HepG2 (cell line): ENCODE measurements around the gene P2RX1. TPM values are rescaled to one million over a fixed set of nuclear protein-coding genes. Genes with fewer than 3 reads are reported as not detected.
A peak's percentile ranks its signal among the peaks of the same experiment; 100 is the strongest.

Experiments
- ATF7 ChIP-seq, 2 experiments: fragments of 450-650 bp in 1 of 2; sonication (generic) in 1 of 2; formaldehyde crosslinking in 1 of 2; IDR thresholded peaks; 2 replicates each; pipeline versions ENCODE4 v1.4.0 to v1.6.1; 2016 to 2020; ENCODE audit warnings: antibody characterized with exemption in 1 of 2, mild to moderate bottlenecking in 1 of 2, missing genetic modification reagents in 1 of 2
- KAT7 ChIP-seq: IDR thresholded peaks from 2 replicates; pipeline ENCODE4 v1.6.1; 2018; ENCODE audit warnings: borderline replicate concordance, missing compliant biosample characterization
- MBD4 ChIP-seq: IDR thresholded peaks from 2 replicates; pipeline ENCODE4 v1.6.1; 2012; ENCODE audit warnings: low read length, inconsistent platforms, borderline replicate concordance
- PAF1 ChIP-seq: IDR thresholded peaks from 2 replicates; pipeline ENCODE4 v1.6.1; 2016; ENCODE audit warnings: missing genetic modification reagents, missing compliant biosample characterization
- PHF5A ChIP-seq: IDR thresholded peaks from one replicate; pipeline ENCODE4 v1.6.1; 2018; ENCODE audit warnings: low read depth, missing genetic modification reagents; ENCODE audit not compliant: unreplicated experiment
- SAFB2 ChIP-seq: sonication (generic); formaldehyde crosslinking; IDR thresholded peaks from 2 replicates; pipeline ENCODE4 v1.5.1; 2020; ENCODE audit warnings: missing genetic modification reagents, low read depth, mild to moderate bottlenecking, borderline replicate concordance
- U2AF1 ChIP-seq: fragments of 200-400 bp; formaldehyde crosslinking; optimal IDR thresholded peaks from 2 replicates; pipeline ENCODE3; 2017; ENCODE audit warnings: mild to moderate bottlenecking, low read depth, low read length
- YY1 ChIP-seq: IDR thresholded peaks from 2 replicates; pipeline ENCODE4 v1.6.1; 2011; ENCODE audit warnings: low read length, low read depth, moderate library complexity, mild to moderate bottlenecking; ENCODE audit not compliant: insufficient read depth, insufficient replicate concordance
- ZNF468 ChIP-seq: sonication (generic); formaldehyde crosslinking; IDR thresholded peaks from 2 replicates; pipeline ENCODE4 v1.8.0; 2022; ENCODE audit warnings: mild to moderate bottlenecking, moderate library complexity, missing genetic modification reagents
- ZNF484 ChIP-seq: sonication (generic); formaldehyde crosslinking; IDR thresholded peaks from 2 replicates; pipeline ENCODE4 v1.5.1; 2020; ENCODE audit warnings: mild to moderate bottlenecking, low read depth, missing genetic modification reagents, borderline replicate concordance
- ZNF562 ChIP-seq: sonication (generic); formaldehyde crosslinking; IDR thresholded peaks from 2 replicates; pipeline ENCODE4 v1.8.0; 2022; ENCODE audit warnings: missing genetic modification reagents, borderline replicate concordance
- ZNF564 ChIP-seq: sonication (generic); formaldehyde crosslinking; IDR thresholded peaks from 2 replicates; pipeline ENCODE4 v1.8.1; 2023; ENCODE audit warnings: mild to moderate bottlenecking, missing genetic modification reagents
- ZNF713 ChIP-seq: sonication (generic); formaldehyde crosslinking; IDR thresholded peaks from 2 replicates; pipeline ENCODE4 v1.4.0; 2020; ENCODE audit warnings: mild to moderate bottlenecking, missing genetic modification reagents
- ZNF75D ChIP-seq: sonication (generic); formaldehyde crosslinking; IDR thresholded peaks from 2 replicates; pipeline ENCODE4 v1.8.1; 2023; ENCODE audit warnings: missing genetic modification reagents, mild to moderate bottlenecking, borderline replicate concordance
- ZNF777 ChIP-seq: sonication (generic); formaldehyde crosslinking; IDR thresholded peaks from 2 replicates; pipeline ENCODE4 v1.4.0; 2020; ENCODE audit warnings: missing genetic modification reagents
- polyA plus RNA-seq, 8 experiments: library from polyadenylated mRNA; depleted of rRNA in 3 of 8; stranded (reverse) in 7 of 8; unstranded in 1 of 8; fragments of >200 nt; fragmentation: Illumina TruSeq in 4 of 8; extraction: Trizol in 4 of 8; gene quantifications; 2 replicates each; pipeline versions ENCODE4 v1.2.1 to v1.2.3, GENCODE V29; 2011 to 2016; ENCODE audit warnings: low read depth in 4 of 8, missing spikeins in 1 of 8, mixed read lengths in 1 of 8; ENCODE audit not compliant: insufficient read depth in 1 of 8
- total RNA-seq, 5 experiments: library from RNA; depleted of rRNA; stranded (reverse); fragments of >200 nt; fragmentation: Illumina TruSeq; extraction: Trizol; gene quantifications; 2 replicates each; pipeline ENCODE4 v1.2.3, GENCODE V29; 2016; ENCODE audit warnings: low read depth in 1 of 5
- TF ChIP-seq, protein P1 (sequence below): sonication (generic); formaldehyde crosslinking; IDR thresholded peaks from 2 replicates; pipeline ENCODE4 v1.5.0; 2020; ENCODE audit warnings: missing genetic modification reagents, mild to moderate bottlenecking, borderline replicate concordance
- TF ChIP-seq, protein P2 (sequence below): IDR thresholded peaks from 2 replicates; pipeline ENCODE4 v1.6.1; 2012; ENCODE audit warnings: inconsistent platforms
- TF ChIP-seq, protein P3 (sequence below): sonication (generic); formaldehyde crosslinking; IDR thresholded peaks from 2 replicates; pipeline ENCODE4 v1.5.0; 2020; ENCODE audit warnings: mild to moderate bottlenecking, low read depth, missing genetic modification reagents, borderline replicate concordance
- TF ChIP-seq, protein P4 (sequence below): sonication (generic); formaldehyde crosslinking; IDR thresholded peaks from 2 replicates; pipeline ENCODE4 v1.5.1; 2020; ENCODE audit warnings: mild to moderate bottlenecking, missing genetic modification reagents, moderate library complexity
- TF ChIP-seq, protein P5 (sequence below), 2 experiments: sonication (generic) in 1 of 2; formaldehyde crosslinking in 1 of 2; IDR thresholded peaks; 2 replicates each; pipeline versions ENCODE4 v1.4.0 to v1.6.1; 2018 to 2020; ENCODE audit warnings: missing genetic modification reagents in 2 of 2, borderline replicate concordance in 1 of 2, low read depth in 1 of 2, mild to moderate bottlenecking in 1 of 2, missing biosample characterization in 1 of 2

Gene P2RX1
- total and polyA plus RNA-seq, 2 of the 13 experiments (the other 11 are each of a cell fraction or from before 2014, with no cell fraction given) = 0.04 to 0.50 TPM

DNA sequence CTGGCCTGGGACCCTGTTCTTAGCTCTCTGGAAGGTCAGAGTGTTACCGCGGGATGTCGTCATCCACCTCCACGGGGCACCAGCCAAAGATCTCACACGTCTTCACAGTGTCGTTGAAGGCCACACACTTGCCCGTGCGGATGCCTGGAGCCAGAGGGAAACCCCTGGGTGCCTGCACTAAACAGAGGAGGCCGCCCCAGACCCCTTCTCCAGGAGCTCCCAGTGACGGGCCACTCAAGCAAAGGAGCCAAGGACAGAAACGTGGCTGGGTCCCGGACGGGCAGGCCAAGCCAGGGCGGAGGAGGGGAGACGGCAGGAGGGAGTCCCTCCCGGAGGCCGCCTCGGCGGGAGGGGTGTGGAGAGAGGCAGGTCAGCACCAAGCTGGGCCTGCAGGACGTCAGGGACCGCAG is 12.4 kb downstream of the P2RX1 start (continued):
- TF ChIP-seq, protein P1, sequence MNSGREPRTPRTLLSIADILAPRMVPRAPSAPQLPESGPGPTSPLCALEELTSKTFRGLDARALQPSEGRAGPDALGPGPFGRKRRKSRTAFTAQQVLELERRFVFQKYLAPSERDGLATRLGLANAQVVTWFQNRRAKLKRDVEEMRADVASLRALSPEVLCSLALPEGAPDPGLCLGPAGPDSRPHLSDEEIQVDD (CRISPR knock-in tag) = no peak
- TF ChIP-seq ZNF777 (0 out of 2 replicates have a peak, but pooled peaks have one; percentile 33), U2AF1 (no peak), YY1 (no peak), ZNF713 (CRISPR knock-in tag) (no peak), PHF5A (CRISPR knock-in tag) (no peak), PAF1 (CRISPR knock-in tag) (no peak), ATF7 (IDR thresholded peaks at IDR 0.05) (peak; percentile 18; the same call in 1 of the 2 replicates), ATF7 (CRISPR knock-in tag; IDR thresholded peaks at IDR 0.05) (no peak), ZNF75D (CRISPR knock-in tag) (no peak), ZNF484 (no peak), ZNF468 (CRISPR knock-in tag) (no peak), MBD4 (no peak), ZNF564 (CRISPR knock-in tag) (no peak), ZNF562 (no peak), SAFB2 (CRISPR knock-in tag) (no peak), KAT7 (CRISPR knock-in tag) (no peak)
- TF ChIP-seq, protein P2, sequence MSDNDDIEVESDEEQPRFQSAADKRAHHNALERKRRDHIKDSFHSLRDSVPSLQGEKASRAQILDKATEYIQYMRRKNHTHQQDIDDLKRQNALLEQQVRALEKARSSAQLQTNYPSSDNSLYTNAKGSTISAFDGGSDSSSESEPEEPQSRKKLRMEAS = peak; percentile 34; the same call in 1 of the 2 replicates
- TF ChIP-seq, protein P3, sequence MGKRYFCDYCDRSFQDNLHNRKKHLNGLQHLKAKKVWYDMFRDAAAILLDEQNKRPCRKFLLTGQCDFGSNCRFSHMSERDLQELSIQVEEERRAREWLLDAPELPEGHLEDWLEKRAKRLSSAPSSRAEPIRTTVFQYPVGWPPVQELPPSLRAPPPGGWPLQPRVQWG = no peak
- TF ChIP-seq, protein P4, sequence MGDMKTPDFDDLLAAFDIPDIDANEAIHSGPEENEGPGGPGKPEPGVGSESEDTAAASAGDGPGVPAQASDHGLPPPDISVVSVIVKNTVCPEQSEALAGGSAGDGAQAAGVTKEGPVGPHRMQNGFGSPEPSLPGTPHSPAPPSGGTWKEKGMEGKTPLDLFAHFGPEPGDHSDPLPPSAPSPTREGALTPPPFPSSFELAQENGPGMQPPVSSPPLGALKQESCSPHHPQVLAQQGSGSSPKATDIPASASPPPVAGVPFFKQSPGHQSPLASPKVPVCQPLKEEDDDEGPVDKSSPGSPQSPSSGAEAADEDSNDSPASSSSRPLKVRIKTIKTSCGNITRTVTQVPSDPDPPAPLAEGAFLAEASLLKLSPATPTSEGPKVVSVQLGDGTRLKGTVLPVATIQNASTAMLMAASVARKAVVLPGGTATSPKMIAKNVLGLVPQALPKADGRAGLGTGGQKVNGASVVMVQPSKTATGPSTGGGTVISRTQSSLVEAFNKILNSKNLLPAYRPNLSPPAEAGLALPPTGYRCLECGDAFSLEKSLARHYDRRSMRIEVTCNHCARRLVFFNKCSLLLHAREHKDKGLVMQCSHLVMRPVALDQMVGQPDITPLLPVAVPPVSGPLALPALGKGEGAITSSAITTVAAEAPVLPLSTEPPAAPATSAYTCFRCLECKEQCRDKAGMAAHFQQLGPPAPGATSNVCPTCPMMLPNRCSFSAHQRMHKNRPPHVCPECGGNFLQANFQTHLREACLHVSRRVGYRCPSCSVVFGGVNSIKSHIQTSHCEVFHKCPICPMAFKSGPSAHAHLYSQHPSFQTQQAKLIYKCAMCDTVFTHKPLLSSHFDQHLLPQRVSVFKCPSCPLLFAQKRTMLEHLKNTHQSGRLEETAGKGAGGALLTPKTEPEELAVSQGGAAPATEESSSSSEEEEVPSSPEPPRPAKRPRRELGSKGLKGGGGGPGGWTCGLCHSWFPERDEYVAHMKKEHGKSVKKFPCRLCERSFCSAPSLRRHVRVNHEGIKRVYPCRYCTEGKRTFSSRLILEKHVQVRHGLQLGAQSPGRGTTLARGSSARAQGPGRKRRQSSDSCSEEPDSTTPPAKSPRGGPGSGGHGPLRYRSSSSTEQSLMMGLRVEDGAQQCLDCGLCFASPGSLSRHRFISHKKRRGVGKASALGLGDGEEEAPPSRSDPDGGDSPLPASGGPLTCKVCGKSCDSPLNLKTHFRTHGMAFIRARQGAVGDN (CRISPR knock-in tag) = peak; percentile 50; the same call in 1 of the 2 replicates
- TF ChIP-seq, protein P5, sequence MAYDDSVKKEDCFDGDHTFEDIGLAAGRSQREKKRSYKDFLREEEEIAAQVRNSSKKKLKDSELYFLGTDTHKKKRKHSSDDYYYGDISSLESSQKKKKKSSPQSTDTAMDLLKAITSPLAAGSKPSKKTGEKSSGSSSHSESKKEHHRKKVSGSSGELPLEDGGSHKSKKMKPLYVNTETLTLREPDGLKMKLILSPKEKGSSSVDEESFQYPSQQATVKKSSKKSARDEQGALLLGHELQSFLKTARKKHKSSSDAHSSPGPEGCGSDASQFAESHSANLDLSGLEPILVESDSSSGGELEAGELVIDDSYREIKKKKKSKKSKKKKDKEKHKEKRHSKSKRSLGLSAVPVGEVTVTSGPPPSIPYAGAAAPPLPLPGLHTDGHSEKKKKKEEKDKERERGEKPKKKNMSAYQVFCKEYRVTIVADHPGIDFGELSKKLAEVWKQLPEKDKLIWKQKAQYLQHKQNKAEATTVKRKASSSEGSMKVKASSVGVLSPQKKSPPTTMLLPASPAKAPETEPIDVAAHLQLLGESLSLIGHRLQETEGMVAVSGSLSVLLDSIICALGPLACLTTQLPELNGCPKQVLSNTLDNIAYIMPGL (CRISPR knock-in tag; IDR thresholded peaks at IDR 0.05; ENCODE audit: borderline replicate concordance in 1 of 2, low read depth in 1 of 2) = no peak
